ENCODE results near the gene NUSAP1. TPM values are rescaled to one million over a fixed set of nuclear protein-coding genes. Genes with fewer than 3 reads are reported as not detected.

NUSAP1 gene
- total RNA-seq, 4 donors from 2014 or later, result 0.47 to 4.6 (median 3.4) TPM

DNA sequence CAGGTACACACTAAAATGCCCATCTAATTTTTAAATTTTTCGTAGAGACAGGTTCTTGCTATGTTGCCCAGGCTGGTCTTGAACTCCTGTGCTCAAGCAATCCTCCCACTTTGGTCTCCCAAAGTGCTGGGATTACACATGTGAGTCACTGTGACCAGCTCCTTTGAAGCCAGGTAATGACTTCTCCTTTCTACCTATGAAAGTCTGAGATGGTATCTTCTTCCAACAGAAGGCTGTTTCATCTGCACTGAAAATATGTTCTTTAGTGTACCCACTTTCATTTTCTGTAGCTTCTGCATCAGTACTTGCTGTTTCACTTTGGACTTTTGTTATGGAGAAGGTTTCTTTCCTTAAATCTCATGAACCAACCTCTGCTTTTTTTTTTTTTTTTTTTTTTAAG, 9.1 kb upstream of the NUSAP1 start:
- no peak for ATAC-seq
- no peaks in the 10 kb centered on the region for H3K4me1 ChIP-seq
- H3K4me3 ChIP-seq, result no peak overlapping the region
- TF ChIP-seq POLR2A (IDR thresholded peaks at IDR 0.05) (no peak), POLR2AphosphoS5 (IDR thresholded peaks at IDR 0.05) (no peak), EP300 (IDR thresholded peaks at IDR 0.05) (no peak)
- TF ChIP-seq, protein P1, sequence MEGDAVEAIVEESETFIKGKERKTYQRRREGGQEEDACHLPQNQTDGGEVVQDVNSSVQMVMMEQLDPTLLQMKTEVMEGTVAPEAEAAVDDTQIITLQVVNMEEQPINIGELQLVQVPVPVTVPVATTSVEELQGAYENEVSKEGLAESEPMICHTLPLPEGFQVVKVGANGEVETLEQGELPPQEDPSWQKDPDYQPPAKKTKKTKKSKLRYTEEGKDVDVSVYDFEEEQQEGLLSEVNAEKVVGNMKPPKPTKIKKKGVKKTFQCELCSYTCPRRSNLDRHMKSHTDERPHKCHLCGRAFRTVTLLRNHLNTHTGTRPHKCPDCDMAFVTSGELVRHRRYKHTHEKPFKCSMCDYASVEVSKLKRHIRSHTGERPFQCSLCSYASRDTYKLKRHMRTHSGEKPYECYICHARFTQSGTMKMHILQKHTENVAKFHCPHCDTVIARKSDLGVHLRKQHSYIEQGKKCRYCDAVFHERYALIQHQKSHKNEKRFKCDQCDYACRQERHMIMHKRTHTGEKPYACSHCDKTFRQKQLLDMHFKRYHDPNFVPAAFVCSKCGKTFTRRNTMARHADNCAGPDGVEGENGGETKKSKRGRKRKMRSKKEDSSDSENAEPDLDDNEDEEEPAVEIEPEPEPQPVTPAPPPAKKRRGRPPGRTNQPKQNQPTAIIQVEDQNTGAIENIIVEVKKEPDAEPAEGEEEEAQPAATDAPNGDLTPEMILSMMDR (IDR thresholded peaks at IDR 0.05), result no peak
- no peaks in the 10 kb centered on the region for H3K27me3 ChIP-seq
- no peaks in the 10 kb centered on the region for H3K9me3 ChIP-seq
- H3K36me3 ChIP-seq, result no peaks in the 10 kb centered on the region
- H3K27ac ChIP-seq, result no peak overlapping the region
- WGBS, 2 donors (ENCODE audit: low coverage in 1 of 2), result 90% methylated on average over 1 of the region's 1 CpG; no CpG with 5 or more reads in 1 of the 2 donors

DNA sequence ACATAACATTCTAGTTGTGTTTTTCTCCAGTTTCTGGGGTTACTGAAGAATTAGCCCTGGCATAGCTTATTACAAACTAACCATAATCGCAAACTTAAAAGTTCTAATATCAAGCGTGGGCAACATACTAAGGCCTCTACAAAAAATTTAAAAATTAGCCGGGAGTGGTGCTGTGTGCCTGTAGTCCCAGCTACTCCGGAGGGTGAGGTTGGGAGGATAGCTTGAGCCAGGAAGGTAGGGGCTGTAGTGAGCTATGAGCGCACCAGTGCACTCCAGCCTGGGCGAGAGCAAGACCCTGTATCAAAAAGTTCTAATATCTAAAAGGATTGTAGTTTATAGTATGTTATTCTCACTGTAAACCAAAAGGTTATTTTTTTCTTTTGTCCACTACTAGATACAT, 1.4 kb upstream of the NUSAP1 start:
- no peak for TF ChIP-seq POLR2A (IDR thresholded peaks at IDR 0.05)
- TF ChIP-seq, protein P1 (IDR thresholded peaks at IDR 0.05), result no peak
- no peak for TF ChIP-seq EP300 (IDR thresholded peaks at IDR 0.05)
- no peak for TF ChIP-seq POLR2AphosphoS5 (IDR thresholded peaks at IDR 0.05)
- WGBS, 2 donors (ENCODE audit: low coverage in 1 of 2), result 59 to 70% methylated on average over 6 of the region's 6 CpGs
- Histone ChIP-seq H3K27ac (no peak overlapping the region), H3K9me3 (no peaks in the 10 kb centered on the region), H3K4me1 (peaks cover 0 to 16% (median 12%) of the 10 kb centered on the region in 3 donors), H3K36me3 (no peaks in the 10 kb centered on the region), H3K27me3 (no peaks in the 10 kb centered on the region), H3K4me3 (no peak overlapping the region)
- ATAC-seq, result no peak

DNA sequence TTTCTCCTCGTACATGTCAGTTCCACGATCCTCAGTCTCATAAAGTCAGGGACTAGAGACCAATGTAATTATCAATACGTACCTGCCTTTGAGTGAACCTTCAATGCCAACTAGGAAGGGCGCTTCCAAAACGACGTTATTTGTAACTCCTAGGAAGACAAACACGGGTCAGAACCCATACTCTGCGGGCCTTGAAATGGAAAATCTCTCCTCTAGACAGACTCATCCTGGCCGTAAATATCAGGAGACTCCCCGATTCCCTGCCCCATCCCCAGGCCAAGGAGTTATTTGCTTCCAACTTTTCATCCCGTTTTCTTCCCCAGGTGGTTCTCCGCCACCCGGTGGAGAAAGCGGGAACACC, 868 bp upstream of the NUSAP1 start:
- peaks cover 0 to 16% (median 12%) of the 10 kb centered on the region in 3 donors for H3K4me1 ChIP-seq
- no peak for ATAC-seq
- H3K9me3 ChIP-seq, result no peaks in the 10 kb centered on the region
- peak overlapping the region; percentile 64 to 93 for H3K4me3 ChIP-seq
- WGBS, 2 donors (ENCODE audit: low coverage in 1 of 2), result 1 to 5% methylated on average over 10 to 11 of the region's 14 CpGs
- peak overlapping the region in 3 of 4 donors; percentile 68 to 81 (median 79) for H3K27ac ChIP-seq
- no peaks in the 10 kb centered on the region for H3K36me3 ChIP-seq
- TF ChIP-seq, protein P1 (IDR thresholded peaks at IDR 0.05), result peak in 2 of 4 experiments; percentile 67 to 81
- TF ChIP-seq EP300 (IDR thresholded peaks at IDR 0.05), result no peak
- H3K27me3 ChIP-seq, result no peaks in the 10 kb centered on the region

DNA sequence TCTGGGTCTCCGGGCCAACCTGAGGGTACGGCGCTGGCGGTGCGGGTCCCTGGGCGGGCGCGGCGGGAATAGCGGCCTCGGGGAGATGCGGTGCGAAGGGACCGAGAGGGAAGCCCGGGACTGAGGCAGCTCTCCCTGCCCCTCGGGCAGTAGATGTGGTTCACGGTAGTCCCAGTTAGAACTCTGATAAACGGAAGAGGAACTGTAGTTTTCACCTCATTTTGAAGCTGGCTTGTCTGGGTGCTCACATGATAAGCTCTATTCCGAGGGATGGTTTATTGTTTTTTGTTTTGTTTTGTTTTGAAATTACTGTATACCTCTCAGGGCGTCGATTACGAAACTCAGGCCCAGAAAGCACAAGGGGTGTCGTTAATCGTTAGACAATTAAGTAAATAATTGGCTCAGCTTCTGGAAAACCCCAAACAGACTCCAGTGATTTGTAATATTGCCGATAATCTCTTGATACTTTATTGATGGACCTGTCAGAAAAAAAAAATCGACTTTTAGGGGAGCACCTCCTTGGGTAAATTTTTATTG, 413 bp downstream of the NUSAP1 start:
- Histone ChIP-seq H3K4me1 (peaks cover 0 to 16% (median 12%) of the 10 kb centered on the region in 3 donors), H3K36me3 (no peaks in the 10 kb centered on the region), H3K27me3 (no peaks in the 10 kb centered on the region), H3K9me3 (no peaks in the 10 kb centered on the region), H3K27ac (peak overlapping the region in 3 of 4 donors; percentile 77 to 81 (median 79)), H3K4me3 (peak overlapping the region; percentile 64 to 93)
- TF ChIP-seq, protein P1 (IDR thresholded peaks at IDR 0.05), result no peak
- TF ChIP-seq POLR2AphosphoS5 (IDR thresholded peaks at IDR 0.05) (no peak), EP300 (IDR thresholded peaks at IDR 0.05) (no peak), POLR2A (IDR thresholded peaks at IDR 0.05) (no peak)
- no peak for ATAC-seq
- WGBS, 2 donors (ENCODE audit: low coverage in 1 of 2), result 2% methylated on average over 9 to 12 of the region's 26 CpGs

DNA sequence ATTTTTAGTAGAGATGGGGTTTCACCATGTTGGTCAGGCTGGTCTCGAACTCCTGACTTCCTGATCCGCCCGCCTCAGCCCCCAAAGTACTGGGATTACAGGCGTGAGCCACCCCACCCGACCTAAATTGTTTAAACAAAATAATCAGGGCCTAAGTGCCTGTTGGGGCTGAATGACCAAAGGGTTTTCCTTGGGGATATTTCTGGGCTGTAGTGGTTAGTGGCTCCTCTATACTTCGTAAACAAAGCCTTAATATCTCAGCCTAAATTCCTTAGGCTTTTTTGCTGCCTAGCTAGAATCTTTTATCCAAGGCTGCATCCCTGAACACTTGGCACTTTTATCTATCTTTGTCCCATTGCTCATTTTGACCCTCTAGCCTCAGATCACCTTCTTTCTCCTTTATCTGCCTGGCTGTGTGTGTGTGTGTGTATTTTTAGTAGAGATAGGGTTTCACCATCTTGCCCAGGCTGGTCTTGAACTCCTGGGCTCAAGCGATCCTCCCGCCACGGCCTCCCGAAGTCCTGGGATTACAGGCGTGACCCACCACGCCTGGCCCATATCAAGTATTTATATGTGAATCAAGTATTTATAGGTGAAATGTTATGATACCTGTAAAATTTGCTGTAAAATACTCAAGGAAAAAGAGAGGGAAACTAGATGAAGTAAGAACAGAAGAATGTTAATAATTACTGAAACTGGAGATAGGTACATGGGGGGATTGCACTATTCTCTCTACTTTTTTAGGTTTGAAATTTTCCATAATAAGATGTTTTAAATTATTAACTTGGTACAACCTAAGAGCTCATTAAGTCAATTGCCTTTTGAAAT, 1.8 kb downstream of the NUSAP1 start:
- no peaks in the 10 kb centered on the region for H3K36me3 ChIP-seq
- no peak overlapping the region for H3K27ac ChIP-seq
- no peak overlapping the region for H3K4me3 ChIP-seq
- ATAC-seq, result no peak
- 89 to 93% methylated on average over 5 to 12 of the region's 12 CpGs for WGBS, 2 donors (ENCODE audit: low coverage in 1 of 2)
- TF ChIP-seq EP300 (IDR thresholded peaks at IDR 0.05) (no peak), POLR2AphosphoS5 (IDR thresholded peaks at IDR 0.05) (no peak), POLR2A (IDR thresholded peaks at IDR 0.05) (no peak)
- TF ChIP-seq, protein P1 (IDR thresholded peaks at IDR 0.05), result no peak
- H3K4me1 ChIP-seq, result peaks cover 0 to 16% (median 12%) of the 10 kb centered on the region in 3 donors
- H3K9me3 ChIP-seq, result no peaks in the 10 kb centered on the region
- no peaks in the 10 kb centered on the region for H3K27me3 ChIP-seq

All from gastroesophageal sphincter (tissue), 4 donors.